ENCODE measurements around the gene IER2. TPM values are rescaled to one million over a fixed set of nuclear protein-coding genes. Genes with fewer than 3 reads are reported as not detected.
"Not testable (repeated sequence)": the region's sequence is repeated elsewhere in the genome, so short reads cannot be mapped to it uniquely, and the experiment has no call there.

IER2 gene
- total and polyA plus RNA-seq, 8 donors: 44.6 to 408 (median 115) TPM

GRCh38 chr19:13181747-13182388, 31.7 kb downstream of the IER2 start:
- H3K36me3 ChIP-seq: no peaks in the 10 kb centered on the region
- peak; percentile 54 for ATAC-seq
- TF ChIP-seq, protein P1, sequence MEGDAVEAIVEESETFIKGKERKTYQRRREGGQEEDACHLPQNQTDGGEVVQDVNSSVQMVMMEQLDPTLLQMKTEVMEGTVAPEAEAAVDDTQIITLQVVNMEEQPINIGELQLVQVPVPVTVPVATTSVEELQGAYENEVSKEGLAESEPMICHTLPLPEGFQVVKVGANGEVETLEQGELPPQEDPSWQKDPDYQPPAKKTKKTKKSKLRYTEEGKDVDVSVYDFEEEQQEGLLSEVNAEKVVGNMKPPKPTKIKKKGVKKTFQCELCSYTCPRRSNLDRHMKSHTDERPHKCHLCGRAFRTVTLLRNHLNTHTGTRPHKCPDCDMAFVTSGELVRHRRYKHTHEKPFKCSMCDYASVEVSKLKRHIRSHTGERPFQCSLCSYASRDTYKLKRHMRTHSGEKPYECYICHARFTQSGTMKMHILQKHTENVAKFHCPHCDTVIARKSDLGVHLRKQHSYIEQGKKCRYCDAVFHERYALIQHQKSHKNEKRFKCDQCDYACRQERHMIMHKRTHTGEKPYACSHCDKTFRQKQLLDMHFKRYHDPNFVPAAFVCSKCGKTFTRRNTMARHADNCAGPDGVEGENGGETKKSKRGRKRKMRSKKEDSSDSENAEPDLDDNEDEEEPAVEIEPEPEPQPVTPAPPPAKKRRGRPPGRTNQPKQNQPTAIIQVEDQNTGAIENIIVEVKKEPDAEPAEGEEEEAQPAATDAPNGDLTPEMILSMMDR (IDR thresholded peaks at IDR 0.05): no peak
- no peaks in the 10 kb centered on the region for H3K9me3 ChIP-seq
- H3K4me3 ChIP-seq: no peak overlapping the region
- intact Hi-C loops (cut with DNase I): no loop called here
- H3K4me1 ChIP-seq: peaks cover 6 to 11% of the 10 kb centered on the region in 2 donors
- DNase-seq: peak in 3 of 4 donors; percentile 58 to 80 (median 64)
- H3K27ac ChIP-seq: peak overlapping the region in 1 of 2 donors; percentile 45
- no peaks in the 10 kb centered on the region for H3K27me3 ChIP-seq

DNA sequence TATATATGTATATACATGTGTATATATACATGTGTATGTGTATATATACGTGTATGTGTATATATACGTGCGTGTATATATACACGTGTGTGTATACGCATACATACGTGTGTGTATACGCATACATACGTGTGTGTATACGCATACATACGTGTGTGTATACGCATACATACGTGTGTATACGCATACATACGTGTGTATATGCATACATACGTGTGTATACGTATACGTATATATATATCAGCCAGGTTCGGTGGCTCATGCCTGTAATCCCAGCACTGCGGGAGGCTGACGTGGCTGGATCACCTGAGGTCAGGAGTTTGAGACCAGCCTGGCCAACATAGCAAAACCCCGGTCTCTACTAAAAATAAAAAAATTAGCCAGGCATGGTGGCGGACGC, 34.7 kb downstream of the IER2 start:
- DNase-seq; H3K36me3 ChIP-seq; H3K4me3 ChIP-seq; H3K27ac ChIP-seq; H3K9me3 ChIP-seq; H3K27me3 ChIP-seq; intact Hi-C loops (cut with DNase I); ATAC-seq: not testable (repeated sequence)
- peaks cover 6 to 11% of the 10 kb centered on the region in 2 donors for H3K4me1 ChIP-seq

- H3K9me3 ChIP-seq; H3K27ac ChIP-seq; DNase-seq; intact Hi-C loops (cut with DNase I); ATAC-seq; H3K27me3 ChIP-seq; H3K4me3 ChIP-seq; H3K36me3 ChIP-seq: not testable (repeated sequence)
- H3K4me1 ChIP-seq: peaks cover 6 to 11% of the 10 kb centered on the region in 2 donors
Measured at GRCh38 chr19:13185763-13186657, 35.8 kb downstream of the IER2 start.

DNA sequence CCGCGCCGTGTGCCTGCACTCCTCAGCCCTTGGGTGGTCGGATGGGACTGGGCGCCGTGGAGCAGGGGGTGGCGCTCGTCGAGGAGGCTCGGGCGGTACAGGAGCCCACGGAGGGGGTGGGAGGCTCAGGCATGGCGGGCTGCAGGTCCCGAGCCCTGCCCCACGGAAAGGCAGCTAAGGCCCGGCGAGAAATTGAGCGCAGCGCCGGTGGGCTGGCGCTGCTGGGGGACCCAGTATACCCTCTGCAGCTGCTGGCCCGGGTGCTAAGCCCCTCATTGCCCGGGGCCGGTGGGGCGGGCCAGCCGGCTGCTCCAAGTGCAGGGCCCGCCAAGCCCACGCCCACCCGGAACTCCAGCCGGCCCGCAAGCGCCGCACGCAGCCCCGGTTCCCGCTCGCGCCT, 36.5 kb downstream of the IER2 start:
- H3K4me1 ChIP-seq; ATAC-seq; H3K27me3 ChIP-seq; H3K27ac ChIP-seq; intact Hi-C loops (cut with DNase I); H3K36me3 ChIP-seq; H3K4me3 ChIP-seq; DNase-seq; H3K9me3 ChIP-seq: not testable (repeated sequence)

DNA sequence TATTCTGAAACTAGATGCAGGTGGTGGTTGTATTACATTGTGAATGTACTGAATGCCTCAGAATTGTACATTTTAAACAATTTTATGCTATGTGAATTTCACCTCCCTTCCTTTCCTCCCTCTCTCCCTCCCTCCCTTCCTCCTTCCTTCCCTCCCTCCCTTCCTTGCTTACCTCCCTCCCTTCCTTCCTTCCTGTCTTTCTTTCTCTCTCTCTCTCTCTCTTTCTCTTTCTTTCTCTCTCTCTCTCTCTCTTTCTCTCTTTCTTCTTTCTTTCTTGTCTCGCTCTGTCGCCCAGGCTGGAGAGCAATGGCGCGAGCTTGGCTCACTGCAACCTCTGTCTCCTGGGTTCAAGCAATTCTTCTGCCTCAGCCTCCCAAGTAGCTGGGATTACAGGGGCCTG, 37.2 kb downstream of the IER2 start:
- ATAC-seq: no peak
- no peaks in the 10 kb centered on the region for H3K9me3 ChIP-seq
- DNase-seq: no peak
- intact Hi-C loops (cut with DNase I): no loop called here
- H3K27ac ChIP-seq: no peak overlapping the region
- H3K4me1 ChIP-seq: peaks cover 0 to under 1% of the 10 kb centered on the region in 2 donors
- H3K27me3 ChIP-seq: no peaks in the 10 kb centered on the region
- no peaks in the 10 kb centered on the region for H3K36me3 ChIP-seq
- H3K4me3 ChIP-seq: no peak overlapping the region
- TF ChIP-seq, protein P1 (IDR thresholded peaks at IDR 0.05): no peak

DNA sequence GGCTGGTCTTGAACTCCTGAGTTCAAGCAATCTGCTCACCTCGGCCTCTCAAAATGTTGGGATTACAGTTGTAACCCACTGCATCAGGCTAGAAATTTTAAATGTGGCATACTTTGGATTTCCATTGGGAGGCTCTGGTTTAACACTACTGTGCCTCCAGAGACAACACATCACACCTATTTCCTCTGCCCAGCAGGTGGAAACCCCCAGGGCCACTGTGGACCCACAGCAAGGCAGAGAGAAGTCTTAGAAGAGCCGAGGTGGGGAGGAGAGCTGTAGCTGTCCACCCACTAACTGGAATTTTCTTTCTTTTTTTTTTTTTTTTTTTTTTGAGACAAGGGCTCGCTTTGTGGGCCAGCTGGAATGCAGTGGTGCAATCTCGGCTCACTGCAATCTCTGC, 39.4 kb downstream of the IER2 start:
- H3K9me3 ChIP-seq: no peaks in the 10 kb centered on the region
- H3K4me1 ChIP-seq: peaks cover 0 to 11% of the 10 kb centered on the region in 2 donors
- intact Hi-C loops (cut with DNase I): no loop called here
- DNase-seq (no peak), ATAC-seq (no peak)
- no peaks in the 10 kb centered on the region for H3K27me3 ChIP-seq
- H3K4me3 ChIP-seq: no peak overlapping the region
- no peaks in the 10 kb centered on the region for H3K36me3 ChIP-seq
- TF ChIP-seq, protein P1 (IDR thresholded peaks at IDR 0.05): no peak
- no peak overlapping the region for H3K27ac ChIP-seq
